Measurements from ENCODE around the gene AKAP6. TPM values are rescaled to one million over a fixed set of nuclear protein-coding genes. Genes with fewer than 3 reads are reported as not detected.

The AKAP6 gene
- polyA plus RNA-seq, 12 donors: 20.1 to 83.2 (median 62.1) TPM; not detected in 1

GRCh38 chr14:32809255-32809654 is 480.2 kb downstream of the AKAP6 start:
- no peak for DNase-seq

GRCh38 chr14:32813401-32813800 is 484.3 kb downstream of the AKAP6 start:
- no peak for DNase-seq

- DNase-seq: no peak
Observed at GRCh38 chr14:32814721-32815120, 485.6 kb downstream of the AKAP6 start.

- no peak for DNase-seq
Observed at GRCh38 chr14:32816588-32816987, 487.5 kb downstream of the AKAP6 start.

GRCh38 chr14:32817780-32818179 is 488.7 kb downstream of the AKAP6 start:
- DNase-seq: no peak

- no peak for DNase-seq
Observed at GRCh38 chr14:32818581-32818980, 489.5 kb downstream of the AKAP6 start.

GRCh38 chr14:32820181-32820580 is 491.1 kb downstream of the AKAP6 start:
- no peak for DNase-seq

- no peak for DNase-seq
Observed at GRCh38 chr14:32820682-32821081, 491.6 kb downstream of the AKAP6 start.

- DNase-seq: no peak
Observed at GRCh38 chr14:32821964-32822653, 493.0 kb downstream of the AKAP6 start.

- no peak for DNase-seq
Observed at GRCh38 chr14:32823706-32824105, 494.6 kb downstream of the AKAP6 start.

- no peak for DNase-seq
Observed at GRCh38 chr14:32824195-32824594, 495.1 kb downstream of the AKAP6 start.

- DNase-seq: no peak
Observed at GRCh38 chr14:32825058-32825457, 496.0 kb downstream of the AKAP6 start.

- no peak for DNase-seq
Observed at GRCh38 chr14:32826404-32827082, 497.4 kb downstream of the AKAP6 start.

- DNase-seq: no peak
Observed at GRCh38 chr14:32827514-32827913, 498.4 kb downstream of the AKAP6 start.

GRCh38 chr14:32835924-32836323 is 506.8 kb downstream of the AKAP6 start:
- DNase-seq: no peak

GRCh38 chr14:32841698-32842097 is 512.6 kb downstream of the AKAP6 start:
- DNase-seq: no peak

- DNase-seq: no peak
Observed at GRCh38 chr14:32846821-32847365, 517.8 kb downstream of the AKAP6 start.

- no peak for DNase-seq
Observed at GRCh38 chr14:32847867-32848266, 518.8 kb downstream of the AKAP6 start.

GRCh38 chr14:32865827-32866376 is 536.8 kb downstream of the AKAP6 start:
- no peak for DNase-seq

- DNase-seq: no peak
Observed at GRCh38 chr14:32883188-32883587, 554.1 kb downstream of the AKAP6 start.

Measured in muscle of arm (tissue), 12 donors.